Thymus (tissue), 11 donors: ENCODE results near the gene CFAP126. TPM values are rescaled to one million over a fixed set of nuclear protein-coding genes. Genes with fewer than 3 reads are reported as not detected.
"Not testable (repeated sequence)": the region's sequence is repeated elsewhere in the genome, so short reads cannot be mapped to it uniquely, and the experiment has no call there.

Experiments used
- DNase-seq, 9 donors: peaks; one replicate each; pipeline ENCODE4 v3.0.0-alpha.2; 2013; ENCODE audit warnings: low spot score in 9 of 9, low read depth in 6 of 9, missing footprints in 1 of 9
- H3K27ac ChIP-seq, 2 donors: one replicate each; pipeline ENCODE4 v1.5.1; 2013; ENCODE audit warnings: control low read depth in 1 of 2, low read depth in 1 of 2, low read length in 1 of 2, mild to moderate bottlenecking in 1 of 2, moderate library complexity in 1 of 2
- H3K27me3 ChIP-seq, 2 donors: one replicate each; pipeline ENCODE4 v1.5.1; 2013; ENCODE audit warnings: low read length in 1 of 2; ENCODE audit not compliant: control insufficient read depth in 2 of 2, insufficient read depth in 1 of 2
- H3K36me3 ChIP-seq, 2 donors: one replicate each; pipeline ENCODE4 v1.5.1; 2013; ENCODE audit warnings: low read length in 1 of 2, mild to moderate bottlenecking in 1 of 2, moderate library complexity in 1 of 2; ENCODE audit not compliant: control insufficient read depth in 2 of 2, insufficient read depth in 2 of 2
- H3K4me1 ChIP-seq, 2 donors: one replicate each; pipeline ENCODE4 v1.5.1; 2013; ENCODE audit warnings: low read length in 2 of 2; ENCODE audit not compliant: control insufficient read depth in 2 of 2, insufficient read depth in 2 of 2
- H3K4me3 ChIP-seq, 2 donors: one replicate each; pipeline ENCODE4 v1.5.1; 2013; ENCODE audit warnings: low read length in 2 of 2, control low read depth in 1 of 2, mild to moderate bottlenecking in 1 of 2
- H3K9me3 ChIP-seq, 2 donors: one replicate each; pipeline ENCODE4 v1.5.1; 2013; ENCODE audit warnings: low read length in 1 of 2, mild to moderate bottlenecking in 1 of 2; ENCODE audit not compliant: control insufficient read depth in 2 of 2, insufficient read depth in 1 of 2
- WGBS: extraction: QIAGEN DNeasy Blood & Tissue Kit; methylation state at CpG from one replicate; pipeline ENCODE4 v1.1.7; 2013; 5-methylcytosine and 5-hydroxymethylcytosine counted together
- polyA plus RNA-seq: library from polyadenylated mRNA; stranded (reverse); fragments of 200-250 nt; gene quantifications from one replicate; pipeline ENCODE4 v1.2.3, GENCODE V29; 2013
- total RNA-seq: library from RNA; stranded (reverse); fragments of 120-200 nt; gene quantifications from one replicate; pipeline ENCODE4 v1.2.4, GENCODE V29; 2013
- donor health status: healthy.

The CFAP126 gene
- total and polyA plus RNA-seq, 2 donors: 0.09 to 1.0 TPM

- peaks cover 4 to 5% of the 10 kb centered on the region in 2 donors for H3K4me1 ChIP-seq
- DNase-seq: no peak
- 98% methylated on average over 3 of the region's 3 CpGs for WGBS
- no peak overlapping the region for H3K4me3 ChIP-seq
- no peaks in the 10 kb centered on the region for H3K36me3 ChIP-seq
- peaks cover 0 to 9% of the 10 kb centered on the region in 2 donors for H3K9me3 ChIP-seq
- peaks cover 0 to 11% of the 10 kb centered on the region in 2 donors for H3K27me3 ChIP-seq
- no peak overlapping the region for H3K27ac ChIP-seq
These were observed 34.8 kb upstream of the CFAP126 start for GRCh38 chr1:161402446-161402845.

- WGBS: under 1% methylated on average over 53 of the region's 53 CpGs
- Histone ChIP-seq H3K4me3 (peak overlapping the region; percentile 72 to 90), H3K4me1 (peaks cover 4 to 5% of the 10 kb centered on the region in 2 donors), H3K27ac (peak overlapping the region; percentile 98 to 100), H3K9me3 (peaks cover 0 to 9% of the 10 kb centered on the region in 2 donors), H3K27me3 (peaks cover 0 to 11% of the 10 kb centered on the region in 2 donors), H3K36me3 (no peaks in the 10 kb centered on the region)
- DNase-seq: peak; percentile 78 to 96 (median 88)
These were observed 31.8 kb upstream of the CFAP126 start for GRCh38 chr1:161399257-161399998.

DNA sequence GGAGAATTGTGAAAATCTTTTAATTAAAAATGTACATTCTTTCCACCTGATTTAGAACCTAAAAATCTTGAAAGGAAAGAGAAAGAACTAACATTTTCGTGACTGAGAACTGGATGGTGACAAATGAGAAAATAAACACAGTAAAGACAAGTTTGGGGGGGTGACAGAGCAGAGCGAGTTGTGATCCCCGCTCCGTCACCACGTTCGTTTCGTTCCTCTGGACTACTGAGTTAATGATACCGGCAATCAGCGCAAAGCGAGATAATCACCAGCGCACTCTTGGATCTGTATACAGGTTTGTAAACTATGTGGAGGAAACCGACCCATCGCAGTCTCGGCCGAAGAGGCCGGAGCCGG lies 31.2 kb upstream of the CFAP126 start:
- Histone ChIP-seq H3K27me3 (peaks cover 0 to 7% of the 10 kb centered on the region in 2 donors), H3K36me3 (no peaks in the 10 kb centered on the region), H3K27ac (peak overlapping the region; percentile 98 to 100), H3K4me1 (peaks cover 4 to 5% of the 10 kb centered on the region in 2 donors), H3K9me3 (peaks cover 0 to 5% of the 10 kb centered on the region in 2 donors), H3K4me3 (peak overlapping the region; percentile 72 to 90)
- 12% methylated on average over 17 of the region's 17 CpGs for WGBS
- no peak for DNase-seq

GRCh38 chr1:161397038-161397437 lies 29.4 kb upstream of the CFAP126 start:
- DNase-seq, H3K4me3 ChIP-seq, H3K36me3 ChIP-seq, H3K27ac ChIP-seq, H3K4me1 ChIP-seq, H3K27me3 ChIP-seq, H3K9me3 ChIP-seq: not testable (repeated sequence)
- 98% methylated on average over 8 of the region's 8 CpGs for WGBS

DNA sequence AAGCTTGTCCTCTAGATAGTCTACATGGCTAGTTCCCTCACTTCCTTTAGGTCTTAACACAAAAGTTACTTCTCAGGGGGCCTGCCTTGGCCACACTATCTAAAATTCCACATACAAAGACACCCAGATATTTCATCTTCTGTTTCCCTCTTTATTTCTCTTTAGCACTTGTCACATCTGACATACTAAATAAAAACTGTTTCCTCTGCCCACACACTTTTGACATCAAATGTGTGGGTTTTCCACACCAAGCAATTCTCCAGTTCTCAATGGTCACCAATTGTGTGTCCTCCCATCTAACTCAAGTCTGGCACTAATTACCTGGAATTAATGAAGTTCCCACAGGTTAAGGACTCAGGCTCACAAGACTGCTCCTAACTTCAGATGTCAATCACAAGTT lies 25.5 kb upstream of the CFAP126 start:
- H3K27ac ChIP-seq: no peak overlapping the region
- H3K4me1 ChIP-seq: peaks cover 8 to 12% of the 10 kb centered on the region in 2 donors
- H3K27me3 ChIP-seq: peaks cover 0 to 9% of the 10 kb centered on the region in 2 donors
- H3K4me3 ChIP-seq: no peak overlapping the region
- DNase-seq: no peak
- no peaks in the 10 kb centered on the region for H3K36me3 ChIP-seq
- no peaks in the 10 kb centered on the region for H3K9me3 ChIP-seq

- 97% methylated on average over 8 of the region's 8 CpGs for WGBS
- DNase-seq: no peak
- H3K36me3 ChIP-seq: no peaks in the 10 kb centered on the region
- H3K27me3 ChIP-seq: peaks cover 0 to 9% of the 10 kb centered on the region in 2 donors
- no peak overlapping the region for H3K27ac ChIP-seq
- H3K4me1 ChIP-seq: peaks cover 8 to 12% of the 10 kb centered on the region in 2 donors
- H3K4me3 ChIP-seq: no peak overlapping the region
- H3K9me3 ChIP-seq: no peaks in the 10 kb centered on the region
These were observed 23.9 kb upstream of the CFAP126 start for GRCh38 chr1:161391611-161392010.

- 99% methylated on average over 7 of the region's 7 CpGs for WGBS
- DNase-seq, H3K36me3 ChIP-seq, H3K9me3 ChIP-seq, H3K27me3 ChIP-seq, H3K27ac ChIP-seq, H3K4me3 ChIP-seq: not testable (repeated sequence)
- peaks cover 8 to 12% of the 10 kb centered on the region in 2 donors for H3K4me1 ChIP-seq
These were observed 23.5 kb upstream of the CFAP126 start for GRCh38 chr1:161391136-161391535.

DNA sequence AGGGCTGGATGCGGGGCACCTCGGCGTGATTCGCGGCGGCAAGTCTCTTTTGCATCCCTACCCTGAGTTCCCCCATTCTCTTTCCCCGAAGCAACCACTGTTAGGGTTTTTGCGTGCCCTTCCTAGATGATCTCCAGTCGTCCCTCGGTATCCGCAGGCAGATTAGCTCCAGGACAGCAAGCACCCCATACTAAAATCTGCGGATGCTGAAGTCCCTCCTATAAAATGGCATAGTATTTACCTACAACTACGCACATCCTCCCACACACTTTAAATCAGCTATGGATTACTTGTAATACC lies 22.8 kb upstream of the CFAP126 start:
- no peaks in the 10 kb centered on the region for H3K9me3 ChIP-seq
- H3K27me3 ChIP-seq: peaks cover 0 to 9% of the 10 kb centered on the region in 2 donors
- peaks cover 8 to 12% of the 10 kb centered on the region in 2 donors for H3K4me1 ChIP-seq
- WGBS: 11% methylated on average over 13 of the region's 13 CpGs
- no peaks in the 10 kb centered on the region for H3K36me3 ChIP-seq
- H3K4me3 ChIP-seq: peak overlapping the region; percentile 64 to 71
- DNase-seq: no peak
- peak overlapping the region; percentile 55 to 87 for H3K27ac ChIP-seq

DNA sequence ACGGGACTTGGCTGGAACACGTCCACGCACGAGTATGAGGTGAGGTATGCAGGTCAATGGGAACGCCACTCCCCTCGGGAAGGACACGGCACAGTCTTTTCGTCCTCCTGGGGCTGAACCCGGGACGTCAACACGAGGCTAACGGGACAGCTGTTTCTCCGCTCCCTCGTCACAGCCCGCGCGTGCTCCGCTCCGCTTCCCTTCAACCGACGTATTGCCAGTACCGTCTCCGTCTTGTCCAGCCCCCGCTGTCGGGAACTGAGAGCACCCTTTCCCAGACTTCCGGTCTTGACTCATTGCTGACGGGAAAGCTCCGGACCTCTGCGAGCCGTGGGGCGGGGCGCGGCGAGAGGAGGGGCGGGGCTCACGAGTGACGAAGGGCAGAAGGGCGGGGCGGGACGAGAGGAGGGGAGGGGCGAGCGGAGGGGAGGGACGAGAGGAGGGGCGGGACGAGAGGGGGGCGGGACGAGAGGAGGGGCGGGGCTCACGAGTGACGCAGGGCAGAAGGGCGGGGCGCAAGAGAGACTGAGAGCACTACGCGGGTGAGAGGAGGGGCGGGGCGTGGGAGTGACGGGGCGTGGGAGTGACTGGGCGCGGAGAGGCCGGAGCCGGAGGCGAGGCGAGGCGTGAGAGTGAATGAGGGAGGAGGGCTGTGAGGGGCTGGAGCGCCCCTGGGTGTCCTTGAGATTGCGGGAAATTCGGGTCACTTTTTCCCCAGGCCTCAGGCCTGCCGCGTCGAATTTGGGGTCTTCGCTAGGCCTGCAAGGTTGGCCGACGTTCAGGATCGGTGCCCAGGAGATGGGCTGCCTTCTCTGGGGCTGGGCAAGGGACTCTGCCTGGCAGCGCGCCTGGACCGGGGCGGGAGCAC lies 22.2 kb upstream of the CFAP126 start:
- peak in 8 of 9 donors; percentile 61 to 91 (median 82) for DNase-seq
- 1% methylated on average over 77 of the region's 79 CpGs for WGBS
- H3K4me1 ChIP-seq: peaks cover 8 to 12% of the 10 kb centered on the region in 2 donors
- peak overlapping the region; percentile 71 to 85 for H3K4me3 ChIP-seq
- peaks cover 0 to 9% of the 10 kb centered on the region in 2 donors for H3K27me3 ChIP-seq
- no peaks in the 10 kb centered on the region for H3K36me3 ChIP-seq
- H3K9me3 ChIP-seq: no peaks in the 10 kb centered on the region
- H3K27ac ChIP-seq: peak overlapping the region; percentile 87
